Endothelial cell of umbilical vein (primary cell): ENCODE data around the gene SULT1C4. TPM values are rescaled to one million over a fixed set of nuclear protein-coding genes. Genes with fewer than 3 reads are reported as not detected.

Experiments
- BruUV-seq: library from RNA; stranded (reverse); fragments of 400-500 nt; replicated peaks from 2 replicates; lab custom pipeline; 2021; lab: Mats Ljungman, UMichigan
- CTCF ChIA-PET: fragments of 300-600, 350-600 bp; sonication (Branson Sonifier 250); formaldehyde crosslinking; loops from one replicate; lab custom pipeline; 2021; ENCODE audit warnings: antibody characterized with exemption, inconsistent platforms; lab: Charles Lee
- POLR2A ChIA-PET: fragments of 300-600, 350-600 bp; sonication (Branson Sonifier 250); formaldehyde crosslinking; loops from one replicate; lab custom pipeline; 2021; ENCODE audit warnings: antibody characterized with exemption, inconsistent platforms; lab: Charles Lee
- DNase-seq: peaks from one replicate; pipeline ENCODE4 v3.0.0-alpha.2; 2011; ENCODE audit warnings: low read depth, low spot score
- FAIRE-seq: peaks from 2 replicates; lab custom pipeline; 2011; peaks lifted over from hg19 to GRCh38; lab: Jason Lieb, UNC
- H2AFZ ChIP-seq: 2 replicates; pipeline ENCODE4 v1.6.0; 2012; ENCODE audit warnings: low read depth, low read length, control low read depth, inconsistent platforms
- H3K27ac ChIP-seq: 2 replicates; pipeline ENCODE4 v1.5.1; 2011; ENCODE audit warnings: low read depth, mild to moderate bottlenecking, control low read depth, low read length, moderate library complexity; ENCODE audit not compliant: insufficient read depth
- H3K27me3 ChIP-seq, 2 experiments: 2 replicates each; pipeline versions ENCODE4 v1.6.0 to v1.6.1; 2011; ENCODE audit warnings: low read length in 2 of 2, mixed read lengths in 1 of 2; ENCODE audit not compliant: control insufficient read depth in 2 of 2, insufficient read depth in 2 of 2
- H3K36me3 ChIP-seq, 2 experiments: 2 replicates in 1 of 2; 3 replicates in 1 of 2; pipeline ENCODE4 v1.5.1; 2011; ENCODE audit warnings: low read length in 2 of 2, mild to moderate bottlenecking in 1 of 2, moderate library complexity in 1 of 2; ENCODE audit not compliant: control insufficient read depth in 2 of 2, insufficient read depth in 2 of 2; ENCODE audit errors: extremely low read depth in 1 of 2
- H3K4me1 ChIP-seq: 3 replicates; pipeline ENCODE4 v1.5.1; 2011; ENCODE audit warnings: mild to moderate bottlenecking, low read length; ENCODE audit not compliant: control insufficient read depth, insufficient read depth; ENCODE audit errors: extremely low read depth
- H3K4me2 ChIP-seq: 2 replicates; pipeline ENCODE4 v1.6.1; 2011; ENCODE audit warnings: low read length, control low read depth, mixed read lengths; ENCODE audit not compliant: insufficient read depth
- H3K4me3 ChIP-seq, 3 experiments: fragments of 200-600 bp in 1 of 3; sonication (generic), shearing (Covaris generic) in 1 of 3; replicated peaks in 1 of 3; 2 replicates each; pipeline ENCODE4 v1.5.1; 2011 to 2016; ENCODE audit warnings: control low read depth in 3 of 3, low read length in 3 of 3, mild to moderate bottlenecking in 2 of 3, inconsistent platforms in 1 of 3, low read depth in 1 of 3, moderate library complexity in 1 of 3; ENCODE audit not compliant: insufficient read depth in 1 of 3
- H3K79me2 ChIP-seq: 2 replicates; pipeline ENCODE4 v1.6.0; 2012; ENCODE audit warnings: low read length, inconsistent platforms; ENCODE audit not compliant: control insufficient read depth, insufficient read depth
- H3K9ac ChIP-seq: replicated peaks from 2 replicates; pipeline ENCODE3; 2011; ENCODE audit warnings: low read length, control low read depth; ENCODE audit not compliant: insufficient read depth; ENCODE audit errors: extremely low read depth
- H3K9me1 ChIP-seq: replicated peaks from 3 replicates; pipeline ENCODE4 v1.6.0; 2011; ENCODE audit warnings: mild to moderate bottlenecking, low read length; ENCODE audit not compliant: control insufficient read depth, insufficient read depth; ENCODE audit errors: extremely low read depth
- H3K9me3 ChIP-seq: replicated peaks from 2 replicates; pipeline ENCODE4 v1.5.1; 2012; ENCODE audit warnings: low read length, inconsistent platforms; ENCODE audit not compliant: control insufficient read depth, insufficient read depth
- H4K20me1 ChIP-seq: replicated peaks from 2 replicates; pipeline ENCODE3; 2011; ENCODE audit warnings: mild to moderate bottlenecking, low read length; ENCODE audit not compliant: control insufficient read depth, insufficient read depth; ENCODE audit errors: extremely low read depth
- CTCF ChIP-seq, 2 donors: IDR thresholded peaks; 1 replicate in 1 of 2; 2 replicates in 1 of 2; pipeline ENCODE4 v1.5.1; 2011; ENCODE audit warnings: low read length in 2 of 2, mild to moderate bottlenecking in 2 of 2, moderate library complexity in 2 of 2, control low read depth in 1 of 2, inconsistent platforms in 1 of 2, low read depth in 1 of 2; ENCODE audit not compliant: insufficient read depth in 1 of 2; ENCODE audit errors: extremely low read depth in 1 of 2
- EZH2 ChIP-seq: IDR thresholded peaks from 2 replicates; pipeline ENCODE4 v1.6.1; 2012; ENCODE audit warnings: borderline replicate concordance, low read depth, mild to moderate bottlenecking, moderate library complexity, low read length, inconsistent platforms; ENCODE audit not compliant: severe bottlenecking
- FOS ChIP-seq: IDR thresholded peaks from 2 replicates; pipeline ENCODE4 v1.6.1; 2011; ENCODE audit warnings: mild to moderate bottlenecking, low read length, moderate library complexity, borderline replicate concordance; ENCODE audit not compliant: insufficient read depth
- GATA2 ChIP-seq: IDR thresholded peaks from 2 replicates; pipeline ENCODE4 v1.7.0; 2011; ENCODE audit warnings: low read depth, mild to moderate bottlenecking, moderate library complexity, mixed read lengths, low read length; ENCODE audit not compliant: insufficient read length, insufficient read depth
- JUN ChIP-seq: IDR thresholded peaks from 2 replicates; pipeline ENCODE4 v1.6.1; 2011; ENCODE audit warnings: borderline replicate concordance, low read depth; ENCODE audit not compliant: insufficient read length, insufficient read depth
- MAX ChIP-seq: IDR thresholded peaks from 2 replicates; pipeline ENCODE4 v1.6.1; 2011; ENCODE audit not compliant: insufficient read depth, insufficient read length
- MYC ChIP-seq: IDR thresholded peaks from one replicate; pipeline ENCODE4 v1.6.1; 2011; ENCODE audit warnings: mild to moderate bottlenecking, low read depth, low read length
- POLR2A ChIP-seq: IDR thresholded peaks from 2 replicates; pipeline ENCODE4 v1.6.1; 2012; ENCODE audit warnings: low read depth, mild to moderate bottlenecking, control low read depth, low read length
- POLR2AphosphoS5 ChIP-seq: IDR thresholded peaks from 2 replicates; pipeline ENCODE4 v1.6.1; 2012; ENCODE audit warnings: low read depth, mild to moderate bottlenecking, control low read depth, low read length, moderate library complexity; ENCODE audit not compliant: insufficient read depth
- dilution Hi-C: fragments of 300-500 bp; cut with MboI; formaldehyde crosslinking; loops from one replicate; pipeline ENCODE4 v1.15.0; 2019; ENCODE audit warnings: low sequenced_read_pairs; ENCODE audit not compliant: extremely low pct_ligation_motif_present
- intact Hi-C: fragments of 100-400 bp; cut with micrococcal nuclease; formaldehyde crosslinking; loops from one replicate; pipeline ENCODE4 v1.10.0; 2022
- polyA plus RNA-seq, 4 experiments: library from polyadenylated mRNA; depleted of rRNA in 3 of 4; stranded (reverse) in 3 of 4; unstranded in 1 of 4; fragments of >200 nt; gene quantifications; 2 replicates each; pipeline versions ENCODE4 v1.2.1 to v1.2.3, GENCODE V29; 2011 to 2012; ENCODE audit warnings: missing spikeins in 1 of 4
- total RNA-seq: library from RNA; stranded (reverse); gene quantifications from 2 replicates; pipeline ENCODE4 v1.2.3, GENCODE V29; 2021

SULT1C4 gene
- total and polyA plus RNA-seq, 2 donors (not counting 3 experiments of a cell fraction or from before 2014, with no cell fraction given): 17.2 to 29.3 TPM

GRCh38 chr2:108392029-108392428 lies 14.3 kb downstream of the SULT1C4 start:
- TF ChIP-seq POLR2A: no peak
- TF ChIP-seq MYC: no peak
- no peak for TF ChIP-seq MAX
- no peak for TF ChIP-seq CTCF (IDR thresholded peaks at IDR 0.05; ENCODE audit: extremely low read depth in 1 of 2, insufficient read depth in 1 of 2, low read depth in 1 of 2, low read length in 2 of 2)
- TF ChIP-seq EZH2: no peak
- TF ChIP-seq FOS: no peak
- TF ChIP-seq POLR2AphosphoS5: no peak
- no peak for TF ChIP-seq GATA2
- TF ChIP-seq JUN: no peak
- dilution Hi-C loops: no loop called here

More at GRCh38 chr2:108392029-108392428, 14.3 kb downstream of the SULT1C4 start:
- Histone ChIP-seq H2AFZ (no peak overlapping the region), H3K9me1 (no peaks in the 10 kb centered on the region), H3K4me1 (no peaks in the 10 kb centered on the region), H3K79me2 (no peaks in the 10 kb centered on the region), H3K9me3 (no peaks in the 10 kb centered on the region), H3K36me3 (peaks cover under 1 to 6% of the 10 kb centered on the region in 2 experiments), H3K27me3 (peaks cover 0 to 2% of the 10 kb centered on the region in 2 experiments), H3K4me3 (no peak overlapping the region), H3K4me2 (no peak overlapping the region), H3K27ac (no peak overlapping the region), H3K9ac (no peak overlapping the region), H4K20me1 (no peaks in the 10 kb centered on the region)
- CTCF ChIA-PET: interaction anchor here (2.8 kb wide), 1 partner anchor 192 kb away, joined by 11 read pairs; no protein-coding TSS in a partner anchor
- intact Hi-C loops: no loop called here
- POLR2A ChIA-PET: no interaction called here
- BruUV-seq: no TSS peak
- FAIRE-seq (no peak), DNase-seq (no peak)
